Testis (tissue), 3 donors: Measurements from ENCODE around the gene PLEKHS1. TPM values are rescaled to one million over a fixed set of nuclear protein-coding genes. Genes with fewer than 3 reads are reported as not detected.

Source experiments
- DNase-seq: peaks from one replicate; pipeline ENCODE4 v3.0.0-alpha.2; 2019
- H3K27ac ChIP-seq, 2 donors: fragments of 200-600 bp; sonication (generic); one replicate each; pipeline ENCODE4 v1.5.1; 2019
- H3K27me3 ChIP-seq: fragments of 200-600 bp; sonication (generic); one replicate; pipeline ENCODE4 v1.5.1; 2019
- H3K36me3 ChIP-seq: fragments of 200-600 bp; sonication (generic); one replicate; pipeline ENCODE4 v1.5.1; 2017; ENCODE audit warnings: low read depth; ENCODE audit errors: missing control alignments
- H3K4me1 ChIP-seq: fragments of 200-600 bp; sonication (generic); one replicate; pipeline ENCODE4 v1.5.1; 2019
- H3K4me3 ChIP-seq, 2 donors: fragments of 200-600 bp; sonication (generic); one replicate each; pipeline ENCODE4 v1.5.1; 2017 to 2019
- H3K9me3 ChIP-seq: fragments of 200-600 bp; sonication (generic); one replicate; pipeline ENCODE4 v1.5.1; 2017
- CTCF ChIP-seq, 3 experiments: fragments of 450-650 bp in 2 of 3; fragments of 200-600 bp in 1 of 3; sonication (generic) in 1 of 3; IDR thresholded peaks; one replicate each; pipeline ENCODE4 v1.5.1; 2016 to 2019; ENCODE audit warnings: antibody characterized with exemption in 3 of 3, mild to moderate bottlenecking in 2 of 3, moderate library complexity in 1 of 3
- POLR2A ChIP-seq: fragments of 450-650 bp; IDR thresholded peaks from one replicate; pipeline ENCODE4 v1.6.1; 2017; ENCODE audit warnings: antibody characterized with exemption, mild to moderate bottlenecking, moderate library complexity
- WGBS, 2 donors: methylation state at CpG; one replicate each; pipeline ENCODE4 v1.1.5; 2018; 5-methylcytosine and 5-hydroxymethylcytosine counted together
- intact Hi-C: fragments of 100-400 bp; cut with DNase I; formaldehyde crosslinking; loops from one replicate; pipeline ENCODE4 v1.15.1; 2023; ENCODE audit warnings: low total_unique reads
- polyA plus RNA-seq: library from polyadenylated mRNA; stranded (reverse); fragments of 350-450 nt; fragmentation: Illumina TruSeq; extraction: RNeasy Lipid Tissue Mini Kit (QIAGEN cat#74804); gene quantifications from one replicate; pipeline ENCODE4 v1.2.3, GENCODE V29; 2014; ENCODE audit warnings: low read depth, low replicate concordance; ENCODE audit not compliant: insufficient read depth
- total RNA-seq, 2 donors: library from RNA; depleted of rRNA; stranded (reverse); fragments of >200 nt; gene quantifications; one replicate each; pipeline ENCODE4 v1.2.3, GENCODE V29; 2016

Gene PLEKHS1
- total and polyA plus RNA-seq, 3 donors from 2014 or later: 0.31 to 2.2 (median 1.1) TPM

- no peak for DNase-seq
These were observed 31.7 kb downstream of the PLEKHS1 start for GRCh38 chr10:113782986-113783704.

GRCh38 chr10:113788604-113789083, 37.2 kb downstream of the PLEKHS1 start:
- 70 to 80% methylated on average over 9 of the region's 9 CpGs for WGBS, 2 donors
- no peaks in the 10 kb centered on the region for H3K9me3 ChIP-seq
- H3K4me1 ChIP-seq: no peaks in the 10 kb centered on the region
- intact Hi-C loops: no loop called here
- TF ChIP-seq POLR2A (no peak), CTCF (IDR thresholded peaks at IDR 0.05) (no peak)
- no peak overlapping the region for H3K4me3 ChIP-seq
- no peak overlapping the region for H3K27ac ChIP-seq
- DNase-seq: no peak
- no peaks in the 10 kb centered on the region for H3K36me3 ChIP-seq
- H3K27me3 ChIP-seq: no peaks in the 10 kb centered on the region

More at GRCh38 chr10:113782986-113783704, 31.7 kb downstream of the PLEKHS1 start:
- H3K9me3 ChIP-seq: no peaks in the 10 kb centered on the region
- H3K4me1 ChIP-seq: no peaks in the 10 kb centered on the region
- intact Hi-C loops: no loop called here
- H3K4me3 ChIP-seq: no peak overlapping the region
- H3K36me3 ChIP-seq: no peaks in the 10 kb centered on the region
- 74 to 78% methylated on average over 8 of the region's 8 CpGs for whole genome bisulfite sequencing, 2 donors
- no peak for TF ChIP-seq CTCF (IDR thresholded peaks at IDR 0.05)
- no peak for TF ChIP-seq POLR2A
- no peak overlapping the region for H3K27ac ChIP-seq
- H3K27me3 ChIP-seq: no peaks in the 10 kb centered on the region

- no peak for TF ChIP-seq CTCF (IDR thresholded peaks at IDR 0.05)
- no peak for TF ChIP-seq POLR2A
- Histone ChIP-seq H3K4me1 (no peaks in the 10 kb centered on the region), H3K27ac (no peak overlapping the region), H3K36me3 (no peaks in the 10 kb centered on the region), H3K4me3 (no peak overlapping the region), H3K27me3 (no peaks in the 10 kb centered on the region), H3K9me3 (no peaks in the 10 kb centered on the region)
- WGBS, 2 donors: 81 to 83% methylated on average over 2 of the region's 2 CpGs
- intact Hi-C loops: no loop called here
- DNase-seq: no peak
These were observed 40.2 kb downstream of the PLEKHS1 start for GRCh38 chr10:113791691-113792090.

GRCh38 chr10:113801569-113801968, 50.1 kb downstream of the PLEKHS1 start:
- H3K4me1 ChIP-seq: no peaks in the 10 kb centered on the region
- TF ChIP-seq POLR2A (no peak), CTCF (IDR thresholded peaks at IDR 0.05) (no peak)
- 90 to 92% methylated on average over 6 of the region's 6 CpGs for WGBS, 2 donors
- no peaks in the 10 kb centered on the region for H3K9me3 ChIP-seq
- no peak for DNase-seq
- H3K4me3 ChIP-seq: no peak overlapping the region
- no peaks in the 10 kb centered on the region for H3K36me3 ChIP-seq
- H3K27me3 ChIP-seq: no peaks in the 10 kb centered on the region
- H3K27ac ChIP-seq: no peak overlapping the region
- intact Hi-C loops: loop anchor here (5.0 kb wide), 1 partner anchor 301 kb away; no protein-coding TSS in a partner anchor

- no peaks in the 10 kb centered on the region for H3K4me1 ChIP-seq
- H3K4me3 ChIP-seq: no peak overlapping the region
- no peak for DNase-seq
- intact Hi-C loops: loop anchor here (5.0 kb wide), 1 partner anchor 299 kb away; no protein-coding TSS in a partner anchor
- TF ChIP-seq CTCF (IDR thresholded peaks at IDR 0.05) (no peak), POLR2A (no peak)
- WGBS, 2 donors: 68 to 69% methylated on average over 4 of the region's 4 CpGs
- H3K27me3 ChIP-seq: no peaks in the 10 kb centered on the region
- H3K27ac ChIP-seq: no peak overlapping the region
- no peaks in the 10 kb centered on the region for H3K9me3 ChIP-seq
- H3K36me3 ChIP-seq: no peaks in the 10 kb centered on the region
These were observed 51.5 kb downstream of the PLEKHS1 start for GRCh38 chr10:113802997-113803396.
